Osteoblast (primary cell): Measurements from ENCODE around the gene LYSMD2. TPM values are rescaled to one million over a fixed set of nuclear protein-coding genes. Genes with fewer than 3 reads are reported as not detected.
A peak's percentile ranks its signal among the peaks of the same experiment; 100 is the strongest.

ENCODE experiments used
- DNase-seq: peaks from one replicate; pipeline ENCODE4 v3.0.0; 2011; ENCODE audit warnings: low spot score, mixed read lengths; ENCODE audit not compliant: insufficient read length; ENCODE audit errors: missing footprints
- H2AFZ ChIP-seq: 2 replicates; pipeline ENCODE4 v1.6.0; 2011; ENCODE audit warnings: mild to moderate bottlenecking, low read length
- H3K27ac ChIP-seq: 2 replicates; pipeline ENCODE4 v1.5.1; 2011; ENCODE audit warnings: mild to moderate bottlenecking, low read depth, low read length, moderate library complexity
- H3K27me3 ChIP-seq: 2 replicates; pipeline ENCODE4 v1.6.0; 2012; ENCODE audit warnings: mild to moderate bottlenecking, control low read depth, inconsistent platforms, low read length, moderate library complexity; ENCODE audit not compliant: insufficient read depth
- H3K36me3 ChIP-seq: 2 replicates; pipeline ENCODE4 v1.5.1; 2011; ENCODE audit warnings: mild to moderate bottlenecking, low read length, control low read depth, moderate library complexity; ENCODE audit not compliant: insufficient read depth
- H3K4me1 ChIP-seq: 2 replicates; pipeline ENCODE4 v1.5.1; 2011; ENCODE audit warnings: mild to moderate bottlenecking, low read length, control low read depth, moderate library complexity; ENCODE audit not compliant: insufficient read depth
- H3K4me2 ChIP-seq: 2 replicates; pipeline ENCODE4 v1.6.0; 2011; ENCODE audit warnings: mild to moderate bottlenecking, low read length; ENCODE audit not compliant: insufficient read depth
- H3K4me3 ChIP-seq: fragments of 200-600 bp; sonication (generic); 3 replicates; pipeline ENCODE4 v1.5.1; 2012; ENCODE audit warnings: mild to moderate bottlenecking, low read length, inconsistent platforms; ENCODE audit not compliant: insufficient read depth
- H3K79me2 ChIP-seq: 2 replicates; pipeline ENCODE4 v1.6.0; 2012; ENCODE audit warnings: mild to moderate bottlenecking, low read length, control low read depth, inconsistent platforms; ENCODE audit not compliant: insufficient read depth
- H3K9me3 ChIP-seq: 2 replicates; pipeline ENCODE4 v1.5.1; 2011; ENCODE audit warnings: low read depth, low read length, control low read depth
- H4K20me1 ChIP-seq: 2 replicates; pipeline ENCODE4 v1.6.0; 2012; ENCODE audit warnings: mild to moderate bottlenecking, low read length, control low read depth; ENCODE audit not compliant: insufficient read depth
- total RNA-seq: library from RNA; depleted of rRNA; stranded (reverse); fragments of >200 nt; gene quantifications from 2 replicates; pipeline ENCODE4 v1.2.3, GENCODE V29; 2012
- TF ChIP-seq, protein P1 (sequence below): IDR thresholded peaks from 2 replicates; pipeline ENCODE4 v1.5.1; 2011; ENCODE audit warnings: mild to moderate bottlenecking, low read depth, low read length, moderate library complexity; ENCODE audit errors: extremely low read depth

Gene LYSMD2
- total RNA-seq, 1 donor: 3.3 TPM

DNA sequence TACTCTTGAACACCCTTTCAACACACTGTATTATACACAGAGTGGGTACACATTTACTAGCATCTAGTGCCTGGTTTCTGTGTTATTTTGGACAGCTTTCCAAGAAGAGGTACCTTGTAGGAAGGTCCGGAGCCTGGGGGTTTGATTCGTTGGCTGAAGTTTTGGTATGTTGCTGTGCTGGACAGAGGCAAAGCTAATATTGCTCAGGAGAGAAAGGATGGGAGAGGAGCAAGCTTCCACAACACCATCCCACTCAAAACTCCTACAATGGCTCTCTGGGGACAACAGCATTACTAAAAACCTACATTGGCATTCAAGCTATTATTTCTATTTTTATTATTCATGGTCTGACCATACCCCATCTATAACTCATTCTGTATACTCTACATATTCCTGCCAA, 1.1 kb upstream of the LYSMD2 start:
- Histone ChIP-seq H3K9me3 (no peaks in the 10 kb centered on the region), H3K27me3 (peaks cover 8% of the 10 kb centered on the region), H4K20me1 (no peaks in the 10 kb centered on the region), H3K4me2 (no peak overlapping the region), H3K4me3 (no peak overlapping the region), H3K36me3 (no peaks in the 10 kb centered on the region), H3K4me1 (peaks cover 10% of the 10 kb centered on the region), H3K27ac (no peak overlapping the region), H2AFZ (no peak overlapping the region), H3K79me2 (no peaks in the 10 kb centered on the region)
- TF ChIP-seq, protein P1, sequence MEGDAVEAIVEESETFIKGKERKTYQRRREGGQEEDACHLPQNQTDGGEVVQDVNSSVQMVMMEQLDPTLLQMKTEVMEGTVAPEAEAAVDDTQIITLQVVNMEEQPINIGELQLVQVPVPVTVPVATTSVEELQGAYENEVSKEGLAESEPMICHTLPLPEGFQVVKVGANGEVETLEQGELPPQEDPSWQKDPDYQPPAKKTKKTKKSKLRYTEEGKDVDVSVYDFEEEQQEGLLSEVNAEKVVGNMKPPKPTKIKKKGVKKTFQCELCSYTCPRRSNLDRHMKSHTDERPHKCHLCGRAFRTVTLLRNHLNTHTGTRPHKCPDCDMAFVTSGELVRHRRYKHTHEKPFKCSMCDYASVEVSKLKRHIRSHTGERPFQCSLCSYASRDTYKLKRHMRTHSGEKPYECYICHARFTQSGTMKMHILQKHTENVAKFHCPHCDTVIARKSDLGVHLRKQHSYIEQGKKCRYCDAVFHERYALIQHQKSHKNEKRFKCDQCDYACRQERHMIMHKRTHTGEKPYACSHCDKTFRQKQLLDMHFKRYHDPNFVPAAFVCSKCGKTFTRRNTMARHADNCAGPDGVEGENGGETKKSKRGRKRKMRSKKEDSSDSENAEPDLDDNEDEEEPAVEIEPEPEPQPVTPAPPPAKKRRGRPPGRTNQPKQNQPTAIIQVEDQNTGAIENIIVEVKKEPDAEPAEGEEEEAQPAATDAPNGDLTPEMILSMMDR: no peak
- DNase-seq: peak; percentile 81

GRCh38 chr15:51736751-51737521, 519 bp downstream of the LYSMD2 start:
- TF ChIP-seq, protein P1: no peak
- peak; percentile 80 for DNase-seq
- Histone ChIP-seq H3K27me3 (no peaks in the 10 kb centered on the region), H3K36me3 (no peaks in the 10 kb centered on the region), H3K9me3 (no peaks in the 10 kb centered on the region), H2AFZ (peak overlapping the region; percentile 81), H4K20me1 (no peaks in the 10 kb centered on the region), H3K27ac (no peak overlapping the region), H3K4me3 (peak overlapping the region; percentile 73), H3K79me2 (no peaks in the 10 kb centered on the region), H3K4me1 (peaks cover 13% of the 10 kb centered on the region), H3K4me2 (peak overlapping the region; percentile 92)

- H3K4me3 ChIP-seq: no peak overlapping the region
Observed at GRCh38 chr15:51736069-51736468, 1.4 kb downstream of the LYSMD2 start.

More at GRCh38 chr15:51736069-51736468, 1.4 kb downstream of the LYSMD2 start:
- H2AFZ ChIP-seq: no peak overlapping the region
- no peaks in the 10 kb centered on the region for H3K36me3 ChIP-seq
- TF ChIP-seq, protein P1: no peak
- H3K4me2 ChIP-seq: peak overlapping the region; percentile 92
- no peak overlapping the region for H3K27ac ChIP-seq
- H4K20me1 ChIP-seq: no peaks in the 10 kb centered on the region
- no peak for DNase-seq
- no peaks in the 10 kb centered on the region for H3K9me3 ChIP-seq
- no peaks in the 10 kb centered on the region for H3K79me2 ChIP-seq
- H3K4me1 ChIP-seq: peaks cover 21% of the 10 kb centered on the region
- H3K27me3 ChIP-seq: no peaks in the 10 kb centered on the region
